Muscle of leg (tissue), 11 donors: ENCODE results near the gene TSC22D2. TPM values are rescaled to one million over a fixed set of nuclear protein-coding genes. Genes with fewer than 3 reads are reported as not detected.

Source experiments
- DNase-seq: peaks from one replicate; pipeline ENCODE4 v3.0.0; 2013
- H3K27ac ChIP-seq: one replicate; pipeline ENCODE4 v1.5.1; 2013; ENCODE audit warnings: mild to moderate bottlenecking, low read length, control low read depth
- H3K27me3 ChIP-seq: one replicate; pipeline ENCODE4 v1.6.1; 2013; ENCODE audit warnings: low read length; ENCODE audit not compliant: control insufficient read depth, insufficient read depth
- H3K36me3 ChIP-seq: one replicate; pipeline ENCODE4 v1.6.1; 2013; ENCODE audit warnings: low read length; ENCODE audit not compliant: control insufficient read depth, insufficient read depth
- H3K4me1 ChIP-seq: one replicate; pipeline ENCODE4 v1.6.1; 2013; ENCODE audit warnings: low read length; ENCODE audit not compliant: control insufficient read depth, insufficient read depth
- H3K4me3 ChIP-seq: one replicate; pipeline ENCODE4 v1.5.1; 2013; ENCODE audit warnings: low read length, control low read depth
- H3K9me3 ChIP-seq: replicated peaks from 2 replicates; pipeline ENCODE4 v1.6.1; 2013; ENCODE audit warnings: low read depth, low read length; ENCODE audit not compliant: control insufficient read depth
- WGBS: methylation state at CpG from one replicate; pipeline ENCODE4 v1.1.5; 2013; ENCODE audit warnings: missing lambda C conversion rate; ENCODE audit not compliant: insufficient coverage; 5-methylcytosine and 5-hydroxymethylcytosine counted together
- polyA plus RNA-seq, 8 donors: library from polyadenylated mRNA; unstranded; fragments of 120-200 nt; gene quantifications; one replicate each; pipeline versions ENCODE4 v1.2.1 to v1.2.3, GENCODE V29; 2013; ENCODE audit warnings: inconsistent platforms in 1 of 8, low replicate concordance in 1 of 8; ENCODE audit not compliant: insufficient read length in 8 of 8, insufficient read depth in 1 of 8
- total RNA-seq: library from RNA; stranded (reverse); fragments of 120-200 nt; gene quantifications from one replicate; pipeline ENCODE4 v1.2.4, GENCODE V29; 2013

TSC22D2 gene
- total and polyA plus RNA-seq, 9 donors = 16.2 to 69.5 (median 50.1) TPM

GRCh38 chr3:150411546-150411945 lies 3.4 kb downstream of the TSC22D2 start:
- DNase-seq = peak; percentile 49
- H3K36me3 ChIP-seq = peaks cover 6% of the 10 kb centered on the region
- H3K4me3 ChIP-seq = peak overlapping the region; percentile 92
- no peaks in the 10 kb centered on the region for H3K4me1 ChIP-seq
- no peaks in the 10 kb centered on the region for H3K9me3 ChIP-seq
- H3K27me3 ChIP-seq = no peaks in the 10 kb centered on the region
- no CpG with 5 or more reads among the region's 3 CpGs for WGBS
- peak overlapping the region; percentile 63 for H3K27ac ChIP-seq

DNA sequence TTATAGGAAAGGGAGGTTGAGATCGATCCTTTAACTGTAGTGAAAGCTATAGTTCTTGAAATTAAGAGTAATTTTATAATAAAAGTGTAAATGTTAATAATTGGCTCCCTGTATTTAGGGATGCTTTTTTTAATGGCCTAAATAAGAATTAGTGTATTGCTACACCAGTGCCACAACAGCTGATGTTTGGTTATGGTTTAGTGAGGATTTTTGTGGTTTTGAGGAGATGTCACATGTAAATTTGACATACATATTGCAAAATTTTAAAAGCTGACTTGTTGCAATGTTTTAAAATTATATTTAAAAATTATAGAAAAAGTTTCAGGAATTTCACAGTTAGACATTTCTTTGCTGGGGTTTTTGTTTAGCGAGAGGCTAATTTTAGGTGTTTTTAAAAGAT lies 3.9 kb downstream of the TSC22D2 start:
- H3K9me3 ChIP-seq = no peaks in the 10 kb centered on the region
- no CpG with 5 or more reads among the region's 2 CpGs for WGBS
- no peaks in the 10 kb centered on the region for H3K27me3 ChIP-seq
- H3K4me3 ChIP-seq = peak overlapping the region; percentile 92
- no peak for DNase-seq
- H3K27ac ChIP-seq = peak overlapping the region; percentile 63
- peaks cover 6% of the 10 kb centered on the region for H3K36me3 ChIP-seq
- no peaks in the 10 kb centered on the region for H3K4me1 ChIP-seq

DNA sequence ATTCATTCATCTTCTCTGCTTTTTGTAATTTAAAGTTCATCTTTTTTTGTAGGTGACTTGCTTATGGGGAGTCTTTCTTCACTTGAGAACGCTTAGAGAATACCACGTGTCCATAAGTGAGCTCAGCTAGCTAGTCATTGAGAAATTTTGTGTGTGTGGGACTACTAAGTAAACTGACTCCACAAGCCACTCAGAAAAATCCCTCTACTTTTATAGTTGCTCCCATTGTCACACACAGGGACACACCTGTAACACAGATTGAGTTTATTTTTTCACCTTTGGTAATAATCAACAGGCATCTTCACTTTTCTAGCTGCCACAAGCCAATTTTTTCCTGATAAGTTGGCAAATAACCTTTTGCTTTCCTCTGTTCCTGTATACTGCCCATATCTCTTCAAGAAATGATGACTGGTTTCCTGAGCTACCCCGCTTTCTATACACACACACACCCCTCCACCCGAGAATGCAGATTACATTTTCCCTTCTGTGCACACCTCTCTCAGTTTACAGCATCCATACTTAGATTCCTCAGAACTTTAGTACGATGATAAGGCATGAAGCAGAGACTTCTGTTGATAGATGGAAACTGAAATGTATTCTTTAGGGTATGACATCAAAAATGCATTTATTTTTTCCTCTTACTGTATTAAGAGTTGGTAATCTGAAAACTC lies 4.6 kb downstream of the TSC22D2 start:
- peaks cover 6% of the 10 kb centered on the region for H3K36me3 ChIP-seq
- H3K27me3 ChIP-seq = no peaks in the 10 kb centered on the region
- H3K4me1 ChIP-seq = no peaks in the 10 kb centered on the region
- peak overlapping the region; percentile 63 for H3K27ac ChIP-seq
- H3K4me3 ChIP-seq = peak overlapping the region; percentile 92
- no peaks in the 10 kb centered on the region for H3K9me3 ChIP-seq
- WGBS = 0% methylated on average over 1 of the region's 5 CpGs
- peak; percentile 78 for DNase-seq

- Histone ChIP-seq H3K27me3 (no peaks in the 10 kb centered on the region), H3K9me3 (no peaks in the 10 kb centered on the region), H3K36me3 (peaks cover 6% of the 10 kb centered on the region), H3K4me3 (peak overlapping the region; percentile 92), H3K27ac (peak overlapping the region; percentile 75), H3K4me1 (no peaks in the 10 kb centered on the region)
- WGBS = no CpG with 5 or more reads among the region's 3 CpGs
- DNase-seq = peak; percentile 89
Observed at GRCh38 chr3:150414258-150414657, 6.2 kb downstream of the TSC22D2 start.

GRCh38 chr3:150414959-150415358 lies 6.9 kb downstream of the TSC22D2 start:
- H3K4me3 ChIP-seq = no peak overlapping the region
- H3K27me3 ChIP-seq = no peaks in the 10 kb centered on the region
- no CpG with 5 or more reads among the region's 5 CpGs for WGBS
- no peaks in the 10 kb centered on the region for H3K9me3 ChIP-seq
- DNase-seq = peak; percentile 69
- H3K4me1 ChIP-seq = no peaks in the 10 kb centered on the region
- peak overlapping the region; percentile 75 for H3K27ac ChIP-seq
- peaks cover 6% of the 10 kb centered on the region for H3K36me3 ChIP-seq

GRCh38 chr3:150419076-150419868 lies 11.2 kb downstream of the TSC22D2 start:
- Histone ChIP-seq H3K4me3 (no peak overlapping the region), H3K9me3 (no peaks in the 10 kb centered on the region), H3K36me3 (no peaks in the 10 kb centered on the region), H3K27me3 (no peaks in the 10 kb centered on the region), H3K4me1 (no peaks in the 10 kb centered on the region), H3K27ac (no peak overlapping the region)
- no CpG with 5 or more reads among the region's 1 CpG for WGBS
- DNase-seq = no peak

DNA sequence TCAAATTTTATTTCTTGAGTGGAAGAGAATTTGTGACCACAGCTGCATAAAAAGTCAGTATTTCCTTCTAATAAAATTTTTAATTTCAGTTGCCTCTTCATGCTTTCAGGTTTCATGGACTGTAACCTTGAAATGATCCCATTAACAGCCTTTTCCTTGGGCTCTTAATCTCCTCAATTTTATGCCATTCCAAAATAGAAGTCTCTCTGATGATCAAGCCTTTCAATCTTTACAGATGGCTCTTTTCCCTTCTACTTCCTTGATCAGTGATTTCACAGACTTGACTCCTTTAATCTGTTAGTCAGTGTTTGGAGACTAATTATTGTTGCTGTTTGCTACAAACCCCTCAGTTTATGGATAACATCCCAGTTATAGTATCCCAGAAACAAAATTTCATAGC lies 11.9 kb downstream of the TSC22D2 start:
- no peak overlapping the region for H3K27ac ChIP-seq
- H3K36me3 ChIP-seq = no peaks in the 10 kb centered on the region
- H3K27me3 ChIP-seq = no peaks in the 10 kb centered on the region
- H3K4me3 ChIP-seq = no peak overlapping the region
- no peak for DNase-seq
- H3K4me1 ChIP-seq = no peaks in the 10 kb centered on the region
- H3K9me3 ChIP-seq = no peaks in the 10 kb centered on the region

GRCh38 chr3:150421256-150421655 lies 13.2 kb downstream of the TSC22D2 start:
- Histone ChIP-seq H3K27ac (no peak overlapping the region), H3K4me1 (no peaks in the 10 kb centered on the region), H3K4me3 (no peak overlapping the region), H3K27me3 (no peaks in the 10 kb centered on the region), H3K9me3 (no peaks in the 10 kb centered on the region), H3K36me3 (no peaks in the 10 kb centered on the region)
- no peak for DNase-seq
- WGBS = 83% methylated on average over 1 of the region's 3 CpGs

GRCh38 chr3:150421799-150422548 lies 13.9 kb downstream of the TSC22D2 start:
- 75% methylated on average over 1 of the region's 3 CpGs for WGBS
- no peak overlapping the region for H3K27ac ChIP-seq
- H3K27me3 ChIP-seq = no peaks in the 10 kb centered on the region
- DNase-seq = no peak
- H3K4me1 ChIP-seq = no peaks in the 10 kb centered on the region
- no peak overlapping the region for H3K4me3 ChIP-seq
- H3K36me3 ChIP-seq = no peaks in the 10 kb centered on the region
- no peaks in the 10 kb centered on the region for H3K9me3 ChIP-seq

GRCh38 chr3:150422907-150423306 lies 14.8 kb downstream of the TSC22D2 start:
- H3K27me3 ChIP-seq = no peaks in the 10 kb centered on the region
- no CpG with 5 or more reads among the region's 4 CpGs for WGBS
- no peaks in the 10 kb centered on the region for H3K4me1 ChIP-seq

More at GRCh38 chr3:150422907-150423306, 14.8 kb downstream of the TSC22D2 start:
- no peaks in the 10 kb centered on the region for H3K36me3 ChIP-seq
- no peaks in the 10 kb centered on the region for H3K9me3 ChIP-seq
- H3K4me3 ChIP-seq = no peak overlapping the region
- no peak overlapping the region for H3K27ac ChIP-seq
- DNase-seq = no peak
